GM12864 (cell line): ENCODE results near the gene TRIM59.
"Not testable (repeated sequence)": the region's sequence is repeated elsewhere in the genome, so short reads cannot be mapped to it uniquely, and the experiment has no call there.

Experiments
- DNase-seq: peaks from one replicate; pipeline ENCODE4 v3.0.0-alpha.2; 2011; ENCODE audit warnings: low read depth
- H3K4me3 ChIP-seq: 2 replicates; pipeline ENCODE4 v1.5.1; 2011; ENCODE audit warnings: mild to moderate bottlenecking, low read depth, low read length, control low read depth
- CTCF ChIP-seq: IDR thresholded peaks from 2 replicates; pipeline ENCODE4 v1.5.1; 2011; ENCODE audit warnings: low read depth, mild to moderate bottlenecking, moderate library complexity, low read length, control low read depth, inconsistent platforms; ENCODE audit errors: missing control alignments

The TRIM59 gene

GRCh38 chr3:160460033-160460432 is 10.4 kb upstream of the TRIM59 start:
- no peak overlapping the region for H3K4me3 ChIP-seq
- TF ChIP-seq CTCF = no peak
- no peak for DNase-seq

GRCh38 chr3:160459450-160459970 is 9.9 kb upstream of the TRIM59 start:
- no peak for DNase-seq
- TF ChIP-seq CTCF = no peak
- no peak overlapping the region for H3K4me3 ChIP-seq

GRCh38 chr3:160458151-160458550 is 8.6 kb upstream of the TRIM59 start:
- no peak for TF ChIP-seq CTCF

GRCh38 chr3:160455846-160456245 is 6.3 kb upstream of the TRIM59 start:
- TF ChIP-seq CTCF = no peak
- H3K4me3 ChIP-seq = no peak overlapping the region
- no peak for DNase-seq

More at GRCh38 chr3:160458151-160458550, 8.6 kb upstream of the TRIM59 start:
- H3K4me3 ChIP-seq = no peak overlapping the region
- no peak for DNase-seq

- TF ChIP-seq CTCF = no peak
- no peak overlapping the region for H3K4me3 ChIP-seq
- no peak for DNase-seq
Measured at GRCh38 chr3:160454995-160455394, 5.4 kb upstream of the TRIM59 start.

- DNase-seq, H3K4me3 ChIP-seq: not testable (repeated sequence)
Measured at GRCh38 chr3:160452251-160452650, 2.7 kb upstream of the TRIM59 start.

GRCh38 chr3:160451602-160452001 is 2.0 kb upstream of the TRIM59 start:
- no peak overlapping the region for H3K4me3 ChIP-seq
- no peak for TF ChIP-seq CTCF
- DNase-seq = no peak
